CD4-positive, alpha-beta T cell treated with Interleukin-15 for 1 hour (primary cell): ENCODE results near the gene HECTD3.
"Not testable (repeated sequence)": the region's sequence is repeated elsewhere in the genome, so short reads cannot be mapped to it uniquely, and the experiment has no call there.

Experiments
- DNase-seq: peaks from one replicate; pipeline ENCODE4 v3.0.0-alpha.2; 2020

Gene HECTD3

DNA sequence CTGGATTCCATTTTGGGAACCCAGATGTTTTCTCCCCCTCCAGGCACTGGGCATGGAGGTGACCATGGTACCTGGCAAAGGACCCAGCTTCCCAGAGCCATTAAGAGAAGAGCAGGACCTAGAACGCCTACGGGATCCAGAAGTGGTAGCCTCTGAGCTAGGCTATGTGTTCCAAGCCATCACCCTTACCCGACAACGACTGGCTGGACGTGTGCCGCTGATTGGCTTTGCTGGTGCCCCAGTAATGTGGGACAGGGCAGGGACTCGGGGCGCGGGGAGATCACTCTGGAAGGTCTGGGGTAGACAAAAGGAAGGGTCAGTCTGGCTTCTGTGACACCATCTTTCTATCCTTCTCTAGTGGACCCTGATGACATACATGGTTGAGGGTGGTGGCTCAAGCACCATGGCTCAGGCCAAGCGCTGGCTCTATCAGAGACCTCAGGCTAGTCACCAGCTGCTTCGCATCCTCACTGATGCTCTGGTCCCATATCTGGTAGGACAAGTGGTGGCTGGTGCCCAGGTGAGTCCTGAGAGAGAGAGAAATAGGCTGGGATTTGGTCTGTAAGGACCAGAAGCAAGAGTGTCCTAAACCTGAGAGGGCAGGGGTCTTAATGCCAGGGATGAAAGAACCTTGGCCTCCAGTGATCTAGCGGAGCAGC is 2.6 kb upstream of the HECTD3 start:
- no peak for DNase-seq

DNA sequence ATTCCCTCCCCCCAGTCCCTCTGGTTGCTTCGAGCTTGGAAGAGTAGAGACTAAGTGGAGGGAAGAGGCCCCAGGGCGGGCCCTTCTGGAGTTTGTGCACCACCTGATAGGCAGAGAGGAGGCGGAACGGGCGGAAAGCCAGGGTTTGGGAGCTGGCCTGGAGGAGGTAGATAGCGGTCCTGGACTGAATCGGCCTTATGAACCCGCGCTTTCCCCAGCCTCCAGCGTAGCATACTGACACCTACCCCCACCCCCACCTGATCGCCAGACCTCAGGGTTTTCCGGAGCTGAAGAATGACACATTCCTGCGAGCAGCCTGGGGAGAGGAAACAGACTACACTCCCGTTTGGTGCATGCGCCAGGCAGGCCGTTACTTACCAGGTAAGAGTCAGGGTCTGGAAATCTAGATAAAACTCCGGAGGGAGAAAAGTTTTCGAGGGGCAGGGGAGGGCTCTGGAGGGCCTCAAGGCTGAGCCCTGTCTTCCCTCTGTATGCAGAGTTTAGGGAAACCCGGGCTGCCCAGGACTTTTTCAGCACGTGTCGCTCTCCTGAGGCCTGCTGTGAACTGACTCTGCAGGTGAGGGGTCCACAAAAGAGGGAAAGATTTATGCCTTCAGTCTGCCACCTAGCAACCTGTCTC is 1.6 kb upstream of the HECTD3 start:
- DNase-seq = no peak

DNA sequence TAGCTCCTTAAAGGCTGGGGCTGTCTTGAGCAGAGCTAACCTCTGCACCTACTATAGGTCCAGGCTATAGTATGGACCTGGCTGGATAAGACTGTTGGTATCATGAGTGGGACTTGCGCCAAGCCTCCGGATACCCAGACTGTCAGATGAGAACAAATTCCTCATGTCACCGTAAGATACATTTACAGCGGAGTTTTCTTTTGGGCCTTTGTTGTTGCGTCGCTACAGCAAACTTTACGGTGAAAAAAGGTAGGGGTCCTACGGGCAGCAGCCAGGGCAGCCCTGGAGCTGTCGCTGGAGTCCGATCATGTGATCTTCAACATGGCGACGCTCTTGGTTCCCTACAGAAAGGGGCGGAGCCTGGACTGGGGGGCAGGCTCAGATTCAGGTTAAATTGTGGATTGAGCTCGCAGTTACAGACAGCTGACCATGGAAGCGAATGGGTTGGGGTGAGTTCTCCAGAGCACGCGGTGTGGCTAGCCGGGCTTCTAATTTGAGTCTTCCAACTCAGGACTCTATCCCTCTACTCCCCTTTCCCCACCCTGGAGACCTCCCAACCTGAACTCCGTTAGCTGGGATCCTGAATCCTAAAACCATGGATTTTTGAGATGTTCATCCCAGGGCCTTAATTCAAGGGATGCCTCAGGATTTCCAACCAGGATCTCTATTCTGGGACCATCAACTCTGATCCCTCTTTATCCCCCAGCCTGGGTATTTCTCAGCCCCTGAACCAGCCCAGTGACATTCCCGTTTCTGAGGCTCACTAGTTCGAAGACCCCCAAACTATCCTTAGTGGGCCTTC is 914 bp upstream of the HECTD3 start, which contains the start of gene UROD:
Gene UROD (plus strand): TSS at position 418 of the 802 bp plus-strand sequence. CDS start 12 bp downstream, at position 430.
- peak; percentile 92 for DNase-seq

DNA sequence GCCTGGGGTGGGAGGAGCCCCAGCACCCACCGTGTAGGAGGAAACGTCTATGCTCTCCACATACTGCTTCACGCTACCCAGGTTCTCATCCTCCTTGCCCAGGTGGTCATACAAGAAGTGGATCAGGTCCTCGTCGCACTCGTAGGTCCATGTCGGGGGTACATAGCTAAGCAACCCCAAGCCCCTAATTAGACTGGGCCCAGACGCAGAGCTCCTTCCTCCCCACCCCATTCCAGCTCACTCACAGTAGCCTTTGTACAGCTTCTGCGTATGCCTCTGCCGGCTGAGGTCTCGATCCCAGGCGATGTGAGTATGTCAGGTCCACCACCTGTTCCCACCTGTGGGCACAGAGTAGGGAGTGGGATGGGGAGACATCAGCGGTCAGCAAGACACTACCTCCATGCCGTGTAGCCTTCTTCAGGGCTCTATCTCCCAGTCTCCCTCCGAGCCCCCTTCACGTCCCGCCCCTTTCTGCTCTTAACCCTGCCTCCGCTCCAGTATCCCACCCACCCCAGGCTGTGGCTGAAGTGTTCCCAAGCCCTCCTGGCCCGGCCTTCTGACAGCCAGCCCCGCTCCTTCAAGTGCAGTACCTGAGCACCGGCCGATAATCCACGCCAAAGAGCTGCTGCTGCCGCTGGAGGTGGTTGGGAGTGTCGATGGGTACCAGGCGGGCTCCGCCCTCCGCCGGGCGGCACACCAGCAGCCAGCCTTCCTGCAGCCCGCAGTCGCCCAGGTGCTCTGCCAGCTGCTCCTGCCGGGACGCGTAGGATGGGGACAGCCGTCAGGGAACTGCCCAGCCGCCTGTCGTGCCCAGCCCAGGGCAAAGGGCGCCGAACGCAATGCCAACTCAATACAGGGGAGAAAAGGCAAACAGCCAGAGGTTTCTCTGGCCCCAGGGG is 919 bp downstream of the HECTD3 start:
- no peak for DNase-seq

DNA sequence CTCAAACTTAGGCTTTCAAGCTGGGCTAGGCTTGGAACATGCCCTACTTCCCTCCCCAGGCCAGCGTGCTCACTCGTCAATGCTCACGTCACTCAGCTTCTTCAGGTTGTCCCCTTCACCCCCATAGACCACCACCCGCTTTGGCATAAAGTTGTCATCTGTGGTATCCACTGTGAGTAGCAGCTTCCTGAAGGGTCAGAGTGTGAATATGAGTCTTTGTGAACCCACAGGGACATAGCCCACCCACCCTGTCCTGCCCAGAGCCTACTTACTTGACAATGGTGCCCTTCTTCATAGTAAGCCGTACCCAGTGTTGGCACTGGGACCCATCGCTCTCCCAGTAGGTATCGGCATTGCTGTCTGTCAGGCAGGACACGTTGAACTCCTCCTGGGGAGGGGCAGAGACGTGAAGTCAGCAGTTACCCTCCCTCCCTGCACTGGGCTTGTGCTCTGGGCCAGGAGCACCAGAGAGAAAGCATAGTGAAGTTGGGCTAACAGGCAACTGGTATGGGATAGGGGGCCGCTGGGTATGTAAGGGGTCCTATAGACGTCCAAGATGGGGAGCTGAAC is 1.7 kb downstream of the HECTD3 start:
- no peak for DNase-seq

DNA sequence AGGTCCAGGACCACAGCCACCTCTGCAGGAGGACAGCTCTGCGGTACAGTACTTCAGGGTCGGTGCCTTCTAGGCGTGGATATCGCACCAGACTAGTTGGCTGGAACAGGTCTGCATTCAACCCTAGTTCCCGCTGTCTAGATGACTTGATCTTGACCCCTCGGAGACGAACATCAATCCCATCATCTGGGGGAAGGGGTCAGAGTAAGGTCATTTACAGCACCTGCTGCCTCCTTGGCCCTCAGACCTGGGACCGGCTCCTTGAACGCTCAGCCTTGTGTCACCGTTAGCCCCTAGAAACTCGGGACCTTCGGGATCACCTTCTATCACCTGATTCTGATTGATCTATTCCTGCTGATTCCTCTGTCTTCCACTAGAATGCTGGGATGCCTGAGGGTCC is 2.6 kb downstream of the HECTD3 start:
- no peak for DNase-seq

DNA sequence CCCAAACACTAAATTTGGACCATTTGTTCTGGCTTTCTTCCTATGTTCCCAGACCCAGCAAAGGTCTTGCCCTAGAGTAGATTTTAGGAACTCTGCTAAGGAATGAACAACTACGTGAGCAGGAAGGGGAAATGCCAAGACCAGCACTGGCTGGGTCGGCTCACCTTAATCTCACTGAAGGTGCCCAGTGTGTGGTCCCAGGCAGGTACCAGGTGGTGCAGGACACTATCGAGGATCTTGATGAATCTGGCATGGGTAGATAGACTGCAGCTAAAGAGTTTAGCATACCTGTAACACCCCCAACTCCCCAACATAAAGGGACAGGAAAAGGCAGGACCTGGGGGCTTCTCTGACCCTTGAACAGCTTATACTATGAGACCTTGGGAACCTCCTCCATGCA is 3.0 kb downstream of the HECTD3 start:
- DNase-seq = no peak

DNA sequence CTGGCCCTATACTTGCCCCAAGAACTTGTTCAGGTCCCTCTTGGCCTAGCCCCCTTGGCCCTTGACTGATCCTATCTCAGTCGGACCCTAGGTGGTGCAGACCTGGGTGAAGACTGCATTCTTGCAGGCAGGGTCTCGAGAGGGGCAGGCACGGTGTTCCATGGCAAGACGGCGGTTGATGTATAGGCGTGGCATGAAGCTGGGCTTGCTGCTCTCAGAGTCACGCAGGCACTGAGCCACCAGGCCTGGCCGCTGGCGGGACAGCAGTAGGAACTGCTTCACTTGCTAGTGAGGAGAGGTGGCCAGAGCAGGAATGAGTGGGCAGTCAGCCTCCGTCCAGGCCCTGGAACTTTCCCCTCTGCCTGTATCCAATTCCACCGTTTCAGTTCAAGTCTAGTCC is 3.8 kb downstream of the HECTD3 start:
- no peak for DNase-seq

DNA sequence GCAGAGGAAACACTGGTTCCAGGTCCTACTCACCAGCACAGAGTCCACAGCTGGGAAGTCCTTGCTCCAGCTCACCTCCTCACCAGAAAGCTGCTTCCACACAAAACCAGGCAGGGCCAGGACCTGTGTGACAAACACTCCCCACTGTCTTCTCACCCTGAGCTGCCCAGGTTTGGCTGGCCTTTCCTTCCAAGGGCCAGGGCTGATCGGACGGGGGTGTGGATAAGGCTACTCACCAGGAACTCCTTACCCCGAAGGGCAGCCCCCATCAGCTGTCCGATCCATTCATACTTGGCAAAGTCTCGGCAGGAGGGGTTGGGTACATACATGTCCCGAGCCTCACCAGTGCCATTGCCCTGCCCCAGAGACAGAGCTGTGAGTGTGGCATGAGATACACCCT is 5.4 kb downstream of the HECTD3 start:
- no peak for DNase-seq

DNA sequence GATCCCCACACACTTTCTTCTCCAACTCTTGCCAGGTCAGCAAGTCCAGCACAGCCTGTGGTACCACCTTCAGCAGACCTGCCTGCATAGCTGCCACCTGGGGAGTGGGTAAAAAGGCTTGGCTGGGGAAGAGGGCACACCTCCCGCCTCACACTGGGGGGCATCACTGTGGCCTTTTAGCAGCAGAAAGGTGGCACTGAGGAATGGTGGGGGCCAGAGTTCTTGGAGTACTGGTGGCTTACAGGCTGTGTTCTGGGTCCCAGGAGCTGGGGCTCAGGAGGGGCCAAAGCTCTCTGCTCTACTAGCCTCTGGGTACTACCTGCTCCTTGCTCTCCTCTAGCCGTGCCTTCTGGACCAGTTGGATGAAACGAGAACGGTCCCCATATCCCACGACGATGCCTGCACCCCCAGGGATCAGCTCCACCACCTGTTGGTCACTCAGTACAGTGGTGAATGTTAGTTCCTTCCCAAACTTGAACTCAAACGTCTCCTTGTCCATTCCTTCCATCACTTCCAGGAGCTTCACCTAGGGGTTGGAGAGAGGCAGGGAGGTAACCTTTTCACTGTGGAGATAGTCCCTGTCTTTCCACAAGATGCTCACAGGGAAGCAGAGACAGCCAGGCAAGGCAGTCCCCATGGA is 6.7 kb downstream of the HECTD3 start:
- DNase-seq = no peak

DNA sequence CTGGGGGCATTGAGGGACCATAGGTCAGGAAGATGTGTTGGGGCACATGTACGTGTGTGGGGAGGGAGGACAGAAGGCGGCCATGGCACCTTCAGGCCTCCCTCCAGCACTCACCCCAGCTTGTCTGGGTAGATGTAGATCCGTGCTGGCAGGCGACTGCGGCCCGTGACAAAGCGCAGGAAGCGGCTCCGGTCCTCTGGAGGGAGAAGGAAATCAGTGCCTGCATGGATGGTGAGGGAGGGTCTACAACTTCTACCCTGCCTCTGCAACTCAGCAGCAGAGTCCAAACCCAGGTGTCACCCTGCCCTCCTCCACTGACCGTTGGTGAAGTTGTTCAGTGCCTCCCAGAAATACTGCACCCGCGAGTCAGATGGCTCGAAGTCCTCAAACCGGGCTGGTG is 7.4 kb downstream of the HECTD3 start:
- no peak for DNase-seq

DNA sequence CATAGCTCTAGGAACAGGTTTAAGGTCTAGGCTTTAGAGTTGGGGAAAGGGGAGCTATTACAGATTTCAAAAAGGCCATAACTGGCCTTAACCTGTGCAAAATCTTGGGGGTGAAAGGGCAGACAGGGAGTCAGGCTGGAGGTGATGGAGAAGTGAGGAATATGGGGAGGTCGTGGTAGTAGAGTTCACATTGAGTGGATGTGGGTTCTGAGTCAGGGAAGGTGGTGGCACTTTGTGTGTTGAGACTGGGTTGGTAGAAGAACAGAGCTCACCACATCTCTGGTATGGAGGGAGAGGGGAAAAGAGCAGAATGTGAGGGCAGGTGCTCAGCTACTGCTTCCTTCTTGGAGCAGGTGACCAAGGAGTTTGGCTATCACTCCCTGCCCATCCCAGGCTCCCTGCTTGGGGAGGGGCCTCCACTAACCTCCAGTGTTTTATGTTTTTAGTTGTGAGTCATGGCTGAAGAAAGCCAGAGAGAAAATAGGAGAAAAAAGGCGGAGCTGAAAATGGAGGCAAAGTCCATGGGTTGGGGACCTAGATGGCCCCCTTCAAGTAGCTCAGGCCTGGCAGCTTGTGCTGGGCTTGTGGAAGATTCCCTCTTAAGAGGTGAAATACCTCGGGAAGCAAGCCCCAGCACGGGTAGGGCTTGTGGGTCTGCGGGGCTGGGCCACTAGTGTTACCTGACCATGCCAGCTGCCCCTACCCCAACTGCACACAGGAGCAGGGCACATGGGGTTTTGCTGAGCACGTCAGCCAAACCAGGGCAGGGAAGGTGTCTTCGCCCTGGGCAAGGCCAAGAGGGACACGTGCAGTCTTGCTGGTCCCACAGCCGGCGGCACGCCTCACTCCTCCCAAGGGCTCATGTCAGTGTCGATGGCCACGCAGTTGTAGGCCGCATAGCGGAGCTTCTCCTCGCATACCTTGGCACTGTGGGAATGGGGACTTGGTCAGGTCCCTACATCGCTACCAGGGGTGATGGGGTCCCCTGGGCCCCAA is 8.2 kb downstream of the HECTD3 start:
- DNase-seq = no peak

DNA sequence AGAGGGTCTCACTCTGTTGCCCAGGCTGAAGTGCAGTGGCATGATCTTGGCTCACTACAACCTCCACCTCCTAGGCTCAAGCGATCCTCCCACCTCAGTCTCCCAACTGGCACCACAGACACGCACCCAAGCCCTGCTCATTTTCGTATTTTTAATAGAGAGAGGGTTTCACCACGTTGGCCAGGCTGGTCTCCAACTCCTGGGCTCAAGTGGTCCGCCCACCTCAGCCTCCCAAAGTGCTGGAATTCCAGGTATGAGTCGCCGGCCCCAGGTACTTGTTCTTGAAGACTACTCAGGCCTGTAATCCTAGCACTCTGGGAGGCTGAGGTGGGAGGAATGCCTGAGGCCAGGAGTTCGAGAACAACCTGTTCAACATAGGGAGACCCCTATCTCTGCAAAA is 9.5 kb downstream of the HECTD3 start:
- not testable (repeated sequence) for DNase-seq

DNA sequence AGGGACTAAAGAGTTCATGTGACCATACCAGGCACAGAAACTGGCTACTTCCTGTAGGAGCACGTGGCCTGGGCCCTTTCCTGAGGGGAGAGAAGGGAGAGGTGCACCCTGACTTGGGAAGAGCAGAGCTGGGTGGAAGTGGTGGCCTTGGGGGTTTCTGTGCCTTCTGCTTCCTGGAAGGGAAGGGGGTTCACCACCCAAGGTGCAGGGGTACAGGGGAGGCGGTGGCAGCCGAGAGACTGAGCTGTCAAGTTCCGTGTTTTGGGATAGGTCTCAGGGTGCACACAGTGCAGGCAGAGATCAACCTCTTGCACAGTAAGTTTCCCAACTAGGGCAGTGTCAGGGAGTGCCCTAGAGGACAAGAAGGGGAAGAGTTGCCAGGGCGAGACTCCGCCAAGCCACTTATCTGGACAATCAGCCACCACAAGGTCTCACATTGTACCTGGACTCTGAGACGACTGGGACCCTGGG is 10.1 kb downstream of the HECTD3 start:
- DNase-seq = no peak

DNA sequence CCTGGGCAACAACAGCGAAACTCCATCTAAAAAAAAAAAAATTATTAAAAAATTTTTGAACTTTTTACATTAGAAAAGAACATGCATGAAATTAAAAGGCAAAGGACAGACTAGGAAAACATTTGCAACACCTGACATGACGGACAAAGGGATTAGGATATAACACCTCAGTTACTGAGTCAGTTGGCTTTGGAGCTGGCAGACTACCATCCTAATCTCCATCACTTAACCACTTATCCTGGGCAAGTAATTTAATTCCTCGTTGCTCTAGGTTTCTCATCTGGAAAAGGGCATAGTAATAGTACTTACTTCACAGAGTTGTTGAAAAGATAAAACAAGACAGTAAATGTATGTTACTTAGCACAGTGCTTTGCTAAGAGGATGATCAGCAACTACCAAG is 11.9 kb downstream of the HECTD3 start:
- DNase-seq = no peak

DNA sequence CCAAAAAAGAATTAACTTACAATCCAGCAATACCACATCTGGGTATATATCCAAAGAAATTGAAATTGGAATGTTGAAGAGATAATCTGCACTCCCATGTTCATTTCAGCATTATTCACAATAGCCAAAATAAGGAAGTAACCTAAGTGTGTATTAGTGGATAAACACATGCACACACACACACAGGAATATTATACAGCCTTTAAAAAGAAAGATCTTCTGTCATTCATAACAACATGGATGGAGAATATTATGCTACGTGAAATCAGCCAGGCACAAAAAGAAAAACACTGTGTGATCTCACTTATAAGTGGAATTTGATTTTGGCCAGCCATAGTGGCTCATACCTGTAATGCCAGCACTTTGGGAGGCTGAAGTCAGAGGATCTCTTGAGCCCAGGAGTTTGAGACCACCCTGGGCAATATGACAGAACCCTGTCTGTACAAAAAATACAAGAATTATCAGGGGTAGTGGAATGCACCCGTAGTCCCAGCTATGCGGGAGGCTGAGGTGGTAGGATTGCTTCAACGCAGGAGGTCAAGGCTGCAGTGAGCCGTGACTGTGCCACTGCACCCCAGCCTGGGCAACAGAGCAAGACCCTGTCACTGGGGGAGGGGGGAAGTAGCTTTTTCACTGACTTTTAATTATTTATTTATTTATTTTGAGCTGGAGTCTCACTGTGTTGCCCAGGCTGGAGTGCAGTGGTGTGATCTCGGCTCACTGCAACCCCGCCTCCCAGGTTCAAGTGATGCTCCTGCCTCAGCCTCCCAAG is 15.5 kb downstream of the HECTD3 start:
- no peak for DNase-seq

DNA sequence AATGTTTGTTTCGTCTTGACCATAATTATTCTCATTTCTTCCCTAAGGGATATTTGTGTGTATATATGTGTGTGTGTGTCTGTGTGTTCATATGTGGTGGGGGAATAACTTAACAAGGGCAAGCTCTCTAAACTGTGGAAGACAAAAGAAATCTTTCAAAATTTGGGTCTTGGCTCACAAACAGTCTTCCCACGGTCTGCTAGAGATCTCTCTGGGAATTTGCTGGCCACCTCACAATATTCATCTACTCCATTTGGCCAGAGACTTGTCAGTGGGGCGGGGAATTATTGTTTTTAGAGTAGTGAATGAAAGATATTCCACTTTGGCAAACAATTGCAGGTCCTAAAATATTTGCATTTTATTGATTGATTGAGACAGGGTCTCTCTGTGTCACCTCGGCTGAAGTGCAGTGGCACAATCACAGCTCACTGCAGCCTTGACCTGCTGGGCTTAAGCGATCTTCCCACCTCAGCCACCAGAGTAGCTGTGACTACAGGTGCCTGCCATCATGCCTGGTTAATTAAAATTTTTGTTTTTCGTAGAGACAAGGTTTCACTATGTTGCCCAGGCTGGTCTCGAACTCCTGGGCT is 16.7 kb downstream of the HECTD3 start:
- DNase-seq = no peak

DNA sequence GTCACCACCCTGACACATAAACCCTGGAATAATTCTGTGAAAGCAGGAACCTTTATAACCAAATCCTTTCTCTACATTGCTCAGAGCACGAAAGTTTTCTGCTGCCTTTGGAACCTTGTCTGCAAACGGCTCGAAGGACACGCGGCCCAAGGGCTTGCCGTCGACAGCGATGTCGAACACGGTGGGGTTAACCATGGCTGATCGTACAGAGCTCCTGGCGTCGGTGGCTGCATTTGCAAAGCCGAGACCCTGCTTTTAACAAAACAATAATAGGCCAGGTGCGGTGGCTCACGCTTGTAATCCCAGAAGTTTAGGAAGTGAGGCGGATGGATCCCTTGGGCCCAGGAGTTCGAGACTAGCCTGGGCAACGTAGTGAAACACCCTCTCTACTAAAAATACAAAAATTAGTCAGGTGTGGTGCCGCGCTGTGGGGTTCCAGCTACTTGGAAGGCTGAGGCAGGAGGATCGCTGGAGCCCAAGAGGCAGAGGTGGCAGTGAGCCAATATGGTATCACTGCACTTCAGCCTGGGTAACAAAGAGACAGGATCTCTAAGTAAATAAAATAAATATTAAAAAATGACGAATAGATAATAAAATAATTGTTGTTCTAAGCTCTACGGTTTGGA is 22.5 kb downstream of the HECTD3 start:
- DNase-seq = no peak
